AG08395 (cell line): ENCODE data around the gene TRIM17.

ENCODE experiments used
- DNase-seq: peaks from one replicate; pipeline ENCODE4 v3.0.0; 2012; ENCODE audit warnings: mixed read lengths, low spot score

The TRIM17 gene

DNA sequence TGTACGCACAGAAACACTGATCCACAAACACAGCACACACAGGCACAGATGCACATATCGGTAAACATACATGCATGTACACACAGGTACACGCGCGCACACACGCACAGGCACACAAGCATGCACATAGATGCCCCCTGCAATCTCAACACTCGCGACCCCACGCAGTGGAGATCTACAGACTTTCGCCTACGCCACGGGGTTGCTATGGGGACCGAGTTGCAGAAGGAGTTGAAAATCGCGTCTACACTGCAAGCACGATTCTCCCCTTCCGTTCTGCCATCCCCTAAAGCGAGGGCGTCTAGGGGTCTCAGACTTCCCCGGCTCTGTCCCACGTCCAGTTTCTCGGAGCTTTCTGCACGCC lies 826 bp downstream of the TRIM17 start:
- DNase-seq: no peak

DNA sequence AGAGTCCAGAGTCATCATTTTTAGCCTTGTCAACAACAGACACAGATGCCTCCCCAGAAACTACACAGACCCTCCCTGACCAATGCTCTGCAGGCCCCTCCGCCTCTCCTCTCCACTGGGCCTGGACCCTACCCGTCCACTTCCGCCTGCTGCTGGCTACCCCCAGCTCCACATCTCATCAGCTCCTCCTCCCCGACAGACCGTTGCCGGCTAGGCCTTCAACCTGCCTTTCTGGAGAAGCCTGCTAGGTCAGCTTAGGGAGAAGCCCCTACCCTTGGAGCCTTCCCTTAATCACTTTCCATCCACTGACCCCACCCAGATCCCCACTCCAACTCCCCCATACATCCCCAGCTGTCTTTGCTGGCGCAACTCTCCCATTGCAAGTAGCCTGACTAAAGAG lies 1.4 kb downstream of the TRIM17 start:
- no peak for DNase-seq

- no peak for DNase-seq
Observed at GRCh38 chr1:228414511-228415211, 2.0 kb downstream of the TRIM17 start.

DNA sequence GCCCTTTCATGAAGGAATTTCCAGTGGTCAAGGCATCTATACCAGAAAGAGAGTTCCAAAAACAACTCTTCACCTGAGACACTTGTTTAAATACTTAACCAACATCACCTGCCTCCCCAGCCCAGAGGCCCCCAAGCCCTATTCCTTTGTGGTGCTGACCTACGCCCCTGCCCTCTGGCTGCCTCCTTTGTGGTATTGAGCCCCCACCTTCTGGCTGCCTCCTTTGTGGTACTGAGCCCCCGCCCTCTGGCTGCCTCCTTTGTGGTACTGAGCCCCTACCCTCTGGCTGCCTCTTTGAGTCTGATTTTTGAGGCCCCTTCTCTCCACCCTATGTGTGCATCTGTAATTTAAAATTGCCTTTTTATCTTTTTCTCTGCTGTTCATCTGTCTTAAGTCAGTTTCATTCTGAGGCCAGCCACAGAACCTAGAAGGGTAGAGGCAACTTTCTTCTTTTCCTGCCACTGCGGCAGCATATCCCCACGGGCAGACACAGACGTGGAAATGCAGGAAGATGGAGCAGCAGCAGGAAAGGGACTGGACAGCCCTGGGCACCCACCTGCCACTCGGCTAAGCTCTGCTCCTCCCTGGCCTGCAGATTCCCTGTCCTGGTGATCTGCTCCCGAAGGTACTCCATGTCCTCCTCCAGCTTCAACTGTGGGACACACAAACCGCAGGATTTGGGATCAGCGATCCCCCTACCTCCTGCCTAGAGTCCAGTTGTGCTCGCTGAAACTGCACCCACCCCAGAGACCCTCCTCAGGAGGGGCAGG lies 3.2 kb downstream of the TRIM17 start:
- DNase-seq: no peak

GRCh38 chr1:228411548-228412430 lies 4.9 kb downstream of the TRIM17 start:
- no peak for DNase-seq

GRCh38 chr1:228411121-228411520 lies 5.5 kb downstream of the TRIM17 start:
- DNase-seq: no peak

DNA sequence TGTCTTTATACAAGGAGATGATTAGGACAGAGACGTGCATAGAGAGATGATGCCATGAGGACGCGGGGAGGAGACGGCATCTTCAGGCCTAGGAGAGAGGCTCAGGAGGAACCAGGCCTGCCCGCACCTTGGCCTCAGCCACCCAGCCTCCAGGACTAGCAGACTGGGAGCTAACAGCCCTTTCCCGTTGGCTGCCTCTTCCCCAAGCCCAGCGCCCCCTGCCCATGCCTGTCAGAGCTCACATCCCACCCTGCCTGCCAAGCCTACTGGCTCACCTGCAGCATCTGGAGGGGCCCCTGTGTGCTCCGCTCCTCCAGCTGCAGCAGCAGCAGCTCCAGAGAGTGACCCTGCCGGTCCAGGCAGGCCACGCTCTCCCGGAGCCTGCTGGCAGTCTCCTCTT lies 6.0 kb downstream of the TRIM17 start:
- DNase-seq: no peak

DNA sequence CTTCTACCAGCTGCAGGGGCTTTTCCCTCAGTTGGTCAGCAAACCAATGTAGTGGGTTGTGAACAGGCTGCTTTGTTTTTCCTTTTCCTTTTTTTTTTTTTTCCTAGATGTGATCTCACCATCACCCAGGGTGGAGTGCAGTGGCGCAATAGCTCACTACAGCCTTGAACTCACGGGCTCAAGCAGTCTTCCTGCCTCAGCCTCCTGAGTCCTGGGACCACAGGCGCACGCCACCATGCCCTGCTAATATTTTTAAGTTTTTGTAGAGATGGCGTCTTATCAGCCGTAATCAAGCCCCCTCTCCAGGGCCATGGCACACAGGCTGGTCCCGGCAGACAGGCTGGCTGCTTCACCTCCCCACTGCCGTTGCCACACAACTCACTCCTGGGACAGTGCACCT lies 6.6 kb downstream of the TRIM17 start:
- no peak for DNase-seq

- DNase-seq: no peak
Observed at GRCh38 chr1:228408869-228409805, 7.5 kb downstream of the TRIM17 start.

- DNase-seq: no peak
Observed at GRCh38 chr1:228408041-228408868, 8.4 kb downstream of the TRIM17 start.

DNA sequence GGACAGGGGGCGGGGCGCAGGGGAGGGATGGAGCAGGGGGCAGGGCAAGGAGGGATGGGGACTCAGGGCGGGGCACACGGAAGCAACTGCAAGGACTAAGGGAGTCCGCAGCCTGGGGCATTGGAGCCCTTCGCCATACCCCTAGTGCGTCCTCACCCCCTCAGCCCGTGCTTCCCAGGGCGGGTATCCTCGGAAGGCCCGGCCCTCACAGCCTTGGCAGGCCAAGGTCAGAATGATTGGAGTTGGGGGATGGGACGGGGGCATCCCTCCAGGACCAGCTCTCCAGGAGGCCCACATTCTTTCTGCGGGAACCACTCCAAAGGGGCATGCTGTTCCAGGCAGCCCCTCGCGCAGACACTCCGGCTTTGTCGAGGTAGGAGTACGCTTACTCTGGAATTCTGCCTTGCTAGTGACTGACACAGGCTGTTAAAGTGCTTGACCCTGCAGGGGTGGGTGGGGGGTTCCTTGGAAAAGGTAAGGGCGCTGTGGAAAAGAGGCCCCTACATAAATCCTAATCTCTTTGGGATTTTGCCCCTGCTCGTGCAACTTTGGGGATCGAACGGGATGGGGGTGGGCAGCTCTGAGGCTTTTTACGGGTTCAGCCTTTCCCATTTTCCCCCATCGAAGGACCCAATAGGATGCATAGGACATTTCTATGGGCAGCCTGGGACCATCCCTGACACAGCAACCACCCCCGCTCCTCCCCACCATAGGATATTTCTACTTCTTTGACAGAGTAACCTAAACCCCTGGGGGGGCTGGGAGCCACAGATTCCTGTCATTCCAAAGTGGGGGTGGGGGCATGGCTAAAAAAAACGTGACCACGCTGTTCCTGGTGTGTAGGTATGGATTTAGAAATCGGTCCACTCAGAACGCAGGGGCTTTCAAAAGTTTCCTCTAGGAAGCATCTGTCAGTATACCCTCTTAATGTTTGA lies 9.3 kb downstream of the TRIM17 start:
- DNase-seq: no peak

GRCh38 chr1:228405979-228406228 lies 10.8 kb downstream of the TRIM17 start:
- DNase-seq: no peak

DNA sequence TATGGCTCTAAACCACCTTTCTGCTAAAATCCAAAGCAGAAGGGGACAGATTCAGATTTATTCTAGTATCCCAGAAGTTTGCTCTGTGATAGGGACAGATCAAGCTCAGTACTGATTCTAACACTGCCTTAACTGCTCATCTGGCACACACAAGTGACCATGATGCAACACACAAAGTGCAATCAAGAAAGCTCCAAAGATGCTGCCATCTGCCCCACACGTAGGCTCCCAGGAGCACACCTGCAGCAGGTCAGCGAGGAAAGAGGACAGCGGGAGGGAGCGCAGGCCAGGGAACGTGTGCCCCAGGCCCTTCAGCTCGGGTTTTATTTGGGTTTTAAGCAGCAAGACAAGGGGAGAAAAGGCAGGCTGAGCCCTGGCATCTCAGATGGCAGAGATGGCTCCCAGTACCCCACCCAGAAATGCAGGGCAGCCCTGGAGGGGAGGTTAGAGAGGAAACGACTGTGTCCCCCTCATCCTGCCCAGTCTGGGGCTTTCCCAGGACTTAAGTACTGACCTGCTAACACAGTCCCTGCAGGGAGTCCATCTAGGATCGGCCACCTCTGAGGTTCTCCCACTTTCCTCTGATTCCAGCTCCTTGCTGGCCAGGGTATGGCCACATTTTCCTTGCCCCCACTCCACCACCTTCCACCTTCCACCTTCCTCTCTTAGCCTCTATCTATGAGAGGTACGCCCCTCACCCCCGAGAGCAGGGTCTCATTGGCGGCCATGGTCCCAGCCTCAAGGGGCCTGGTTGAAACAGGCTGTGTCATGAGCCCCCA lies 11.3 kb downstream of the TRIM17 start:
- DNase-seq: no peak

DNA sequence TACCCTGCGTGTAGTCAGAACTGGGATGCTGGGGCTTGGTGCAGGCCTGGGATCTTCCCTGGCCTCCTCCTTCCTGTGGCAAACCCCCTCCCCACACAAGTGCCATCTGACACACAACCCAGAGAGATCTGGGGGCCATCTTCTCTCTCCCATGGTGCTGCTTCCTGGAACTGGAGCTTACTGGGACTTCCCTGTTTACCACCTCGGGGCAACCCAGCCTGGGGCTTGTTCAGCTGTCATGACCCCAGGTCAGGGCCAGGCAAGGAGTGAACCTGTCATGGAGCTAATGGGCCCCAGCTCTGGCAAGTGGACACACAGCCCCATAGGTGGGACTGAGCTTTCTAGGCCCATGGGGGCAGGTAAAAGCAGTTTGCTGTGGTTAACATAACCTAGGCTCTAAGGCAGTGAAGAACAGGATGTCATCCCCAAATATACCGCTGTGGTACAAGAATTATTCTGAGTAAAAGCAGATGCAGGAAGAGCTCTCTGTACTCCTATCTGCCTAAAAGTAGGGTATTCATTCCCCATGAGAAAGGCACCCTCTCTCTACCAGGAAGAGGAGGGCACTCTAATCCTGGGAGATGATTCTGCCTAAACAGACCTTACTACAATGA lies 12.4 kb downstream of the TRIM17 start:
- DNase-seq: no peak

DNA sequence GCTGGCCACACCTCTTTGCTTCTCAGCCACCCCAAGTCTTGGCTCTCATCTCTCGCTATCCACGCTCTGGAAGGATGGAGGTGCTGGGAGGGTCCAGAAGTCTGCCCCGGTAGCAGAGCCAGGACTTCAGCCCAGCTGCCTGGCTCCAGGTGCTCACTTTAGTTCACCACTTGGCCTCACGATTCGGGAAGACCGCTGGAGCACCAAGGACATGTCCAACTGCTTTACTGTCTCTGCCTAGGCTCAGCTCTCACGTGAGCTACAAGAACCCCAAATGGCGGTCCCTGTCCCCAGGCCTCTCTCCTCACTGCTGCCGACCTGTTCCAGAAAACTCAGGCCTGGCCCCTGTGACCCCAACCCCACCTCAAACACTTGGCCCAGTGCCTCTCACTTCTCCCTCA lies 13.4 kb downstream of the TRIM17 start:
- no peak for DNase-seq

- no peak for DNase-seq
Observed at GRCh38 chr1:228402641-228403025, 14.0 kb downstream of the TRIM17 start.

DNA sequence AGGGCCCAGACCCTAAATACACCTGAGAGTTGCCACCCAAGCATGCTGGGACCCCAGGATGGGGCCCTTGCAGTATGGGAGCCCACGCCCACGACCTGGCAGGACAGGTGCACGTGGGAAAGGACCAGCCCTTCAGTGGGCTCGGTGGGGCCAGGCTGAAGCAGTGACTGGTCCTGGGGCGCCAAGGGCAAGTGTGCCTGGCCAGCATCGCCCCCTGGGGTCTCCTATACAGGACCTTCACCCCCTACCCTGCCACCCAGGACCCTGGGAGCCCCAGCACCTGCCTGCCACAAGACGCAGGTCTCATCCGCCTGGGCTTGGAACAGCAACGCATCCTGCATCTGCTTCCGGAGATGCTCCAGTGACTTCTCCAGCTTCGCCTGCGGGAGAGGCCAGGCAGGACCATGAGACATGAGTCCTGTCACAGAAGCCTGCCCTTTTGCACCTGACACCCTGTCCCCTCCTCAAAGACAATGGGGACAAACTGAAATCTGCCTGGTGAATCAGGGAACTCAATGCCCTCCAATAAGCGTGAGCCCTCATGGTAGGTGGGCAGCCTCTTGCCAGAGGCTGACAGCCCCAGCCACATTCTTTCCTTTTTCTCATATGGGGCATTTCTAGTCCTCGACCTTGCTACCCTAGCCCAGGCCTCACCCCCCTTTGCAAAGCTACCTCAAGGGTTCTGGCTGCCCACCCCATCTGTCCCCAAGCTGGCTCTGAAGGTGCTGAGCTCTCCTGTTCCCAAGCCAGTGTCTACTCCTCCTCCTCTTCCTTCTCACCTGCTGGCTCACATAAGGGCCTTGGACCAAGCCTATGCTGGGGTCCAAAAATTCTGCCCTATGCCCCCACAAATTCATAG lies 14.7 kb downstream of the TRIM17 start:
- DNase-seq: no peak
